ENCODE data around the gene ZYG11B. TPM values are rescaled to one million over a fixed set of nuclear protein-coding genes. Genes with fewer than 3 reads are reported as not detected.
A peak's percentile ranks its signal among the peaks of the same experiment; 100 is the strongest.
"Not testable (repeated sequence)": the region's sequence is repeated elsewhere in the genome, so short reads cannot be mapped to it uniquely, and the experiment has no call there.

Gene ZYG11B
- 14.4 TPM for polyA plus RNA-seq (2013, experiment 1 of 2; ENCODE audit: insufficient read length)
- 17.4 TPM for polyA plus RNA-seq (2013, experiment 2 of 2; ENCODE audit: insufficient read length)

DNA sequence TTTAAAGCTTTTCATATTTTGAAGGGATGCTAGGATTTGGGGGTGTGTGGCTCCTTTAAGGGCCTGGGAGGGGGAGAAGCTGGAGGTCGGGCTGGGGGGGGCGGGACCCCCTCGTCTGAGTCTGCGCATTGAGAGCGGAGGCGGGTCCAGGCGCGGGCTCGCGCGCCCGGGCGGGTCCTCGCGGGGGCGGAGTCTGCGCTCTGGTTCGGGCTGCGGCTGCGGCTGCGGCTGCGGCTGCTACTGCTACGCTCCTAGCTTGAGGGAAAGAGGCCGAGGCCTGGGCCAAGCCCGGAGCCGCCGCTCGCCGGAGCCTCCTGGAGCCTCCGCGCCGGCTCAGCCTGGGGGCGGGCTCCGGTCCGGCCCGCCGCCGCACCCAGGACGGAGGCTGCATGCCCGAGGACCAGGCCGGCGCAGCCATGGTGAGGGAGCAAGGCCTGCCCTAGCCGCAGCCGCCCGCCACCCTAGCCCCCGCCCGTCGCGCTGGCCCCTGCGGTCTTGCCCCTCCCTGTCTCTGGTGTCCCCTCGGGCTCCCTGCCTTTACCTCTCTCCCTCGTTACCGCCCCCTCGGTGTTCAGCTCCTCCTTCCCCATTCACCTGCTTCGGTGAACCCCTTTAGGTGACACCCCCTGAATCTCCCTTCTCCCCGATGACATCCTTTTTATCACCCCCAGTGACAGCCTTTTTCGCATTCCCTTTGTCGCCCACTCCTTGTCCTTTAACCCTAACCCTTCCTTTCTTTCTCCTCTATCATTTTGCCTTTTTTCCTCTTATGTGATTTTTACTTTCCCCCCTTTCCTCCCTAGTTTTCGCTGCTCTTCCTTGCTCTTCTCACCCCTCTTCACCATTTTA, at the start of gene ZYG11B:
ZYG11B (plus strand) TSS at position 189 of the 849 bp plus-strand sequence; CDS start at position 390, 201 bp downstream.
- DNase-seq = peak; percentile 84

DNA sequence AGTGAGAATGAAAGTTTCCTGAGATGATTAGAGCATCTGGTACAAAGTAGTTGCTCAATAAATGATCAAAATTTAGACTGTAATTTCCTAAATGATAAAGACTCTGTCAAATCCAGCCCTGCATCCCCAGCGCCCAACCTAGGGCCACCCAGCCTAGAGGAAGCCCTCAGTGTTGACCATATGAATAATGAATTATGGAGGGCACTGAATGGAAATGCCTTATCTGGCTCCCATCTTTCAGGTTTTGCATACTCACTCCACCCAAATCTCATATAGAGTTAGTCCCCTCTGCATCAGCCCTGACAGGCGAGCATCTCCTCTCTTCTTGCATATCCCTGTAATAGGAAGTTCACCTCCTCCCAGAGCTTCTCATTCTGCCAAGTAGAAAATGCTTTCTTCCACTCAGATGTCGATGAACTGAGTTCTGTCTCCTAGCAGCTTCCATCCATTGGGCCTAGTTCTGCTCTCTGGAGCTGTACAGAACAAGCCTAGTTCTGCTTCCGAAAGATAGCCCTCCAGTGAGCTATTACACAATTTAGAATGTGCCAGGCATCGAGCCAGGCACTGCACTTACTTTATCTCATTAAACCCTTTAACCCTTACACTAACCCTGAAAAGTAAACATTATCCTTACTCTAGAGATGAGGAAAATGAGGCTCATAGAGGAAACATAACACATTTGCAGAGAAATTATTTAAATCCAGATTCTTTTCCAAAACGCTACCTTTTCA, 49.0 kb upstream of the ZYG11B start:
- DNase-seq = no peak

DNA sequence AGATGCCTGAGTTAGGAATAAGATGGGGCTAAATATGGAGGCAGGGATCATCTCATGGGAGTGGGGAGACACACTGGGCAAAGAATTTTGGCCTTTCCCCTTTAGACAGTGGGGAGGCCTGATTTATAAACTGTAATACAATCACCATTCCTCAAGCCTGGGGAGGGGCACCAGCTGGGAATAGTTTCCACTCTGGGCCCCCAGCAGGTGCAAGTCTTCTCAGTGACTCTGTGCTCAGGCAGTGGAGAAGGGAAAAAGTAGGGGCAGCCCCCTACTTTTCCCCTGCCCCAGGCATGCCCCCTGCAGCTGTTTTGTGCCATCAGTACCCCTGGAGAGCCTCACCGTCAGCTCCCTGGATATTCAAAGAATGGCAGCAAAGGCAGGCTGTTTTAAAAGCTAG, 47.2 kb upstream of the ZYG11B start:
- DNase-seq = no peak

DNA sequence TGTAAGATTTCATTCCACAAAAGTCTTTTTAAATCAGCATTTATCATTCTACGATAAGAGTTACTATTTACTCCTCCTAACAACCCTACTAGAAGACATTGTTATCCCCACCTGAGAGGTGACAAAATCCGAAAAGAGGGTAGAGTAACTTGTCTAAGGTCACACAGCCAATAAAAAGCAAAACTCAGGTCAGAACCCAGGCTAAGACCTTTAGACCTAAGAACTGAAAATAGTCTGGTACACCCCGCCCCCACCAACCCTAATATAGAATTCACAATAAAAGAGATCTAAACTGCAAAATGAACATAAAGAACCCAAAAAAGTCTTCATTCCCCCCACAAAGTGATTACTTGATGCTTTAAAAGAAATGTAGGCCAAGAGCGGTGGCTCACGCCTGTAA, 46.8 kb upstream of the ZYG11B start:
- DNase-seq = no peak

DNA sequence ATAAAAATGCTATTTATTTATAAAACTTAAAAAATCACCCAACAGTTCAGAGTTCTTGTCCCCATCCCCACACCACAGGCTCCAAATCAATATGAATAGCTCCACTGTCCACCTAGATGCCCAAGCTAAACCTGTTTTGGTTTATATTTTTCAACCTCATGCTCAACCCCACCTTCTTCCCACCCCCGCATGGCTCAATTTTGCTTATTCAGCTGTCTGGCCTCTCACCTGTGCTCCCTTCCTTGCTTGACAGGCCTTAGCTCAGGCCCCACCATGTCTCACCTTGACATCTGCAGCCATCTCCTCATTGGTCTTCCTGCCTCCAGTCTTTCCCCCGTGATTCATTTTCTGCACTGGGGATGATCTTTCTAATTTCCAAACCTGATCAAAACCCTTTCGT, 45.9 kb upstream of the ZYG11B start:
- no peak for DNase-seq

DNA sequence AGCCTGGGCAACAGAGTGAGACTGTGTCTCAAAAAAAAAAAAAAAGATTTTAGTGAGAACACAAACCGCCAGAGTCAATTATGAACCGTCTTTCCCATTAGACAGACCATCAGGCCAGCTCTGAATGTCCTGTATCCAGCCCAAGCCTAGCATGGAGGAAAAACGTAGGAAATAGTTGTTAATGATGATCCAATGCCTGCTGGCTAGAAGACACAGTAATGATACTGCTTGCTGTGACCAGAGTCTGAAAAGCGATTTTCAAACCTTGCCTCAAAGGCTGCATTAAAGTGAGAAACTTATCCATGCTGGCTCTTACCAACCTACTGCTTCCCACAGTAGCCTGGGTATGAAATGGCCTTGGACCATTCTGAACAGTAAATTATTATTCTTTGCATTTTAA, 45.1 kb upstream of the ZYG11B start:
- DNase-seq = no peak

DNA sequence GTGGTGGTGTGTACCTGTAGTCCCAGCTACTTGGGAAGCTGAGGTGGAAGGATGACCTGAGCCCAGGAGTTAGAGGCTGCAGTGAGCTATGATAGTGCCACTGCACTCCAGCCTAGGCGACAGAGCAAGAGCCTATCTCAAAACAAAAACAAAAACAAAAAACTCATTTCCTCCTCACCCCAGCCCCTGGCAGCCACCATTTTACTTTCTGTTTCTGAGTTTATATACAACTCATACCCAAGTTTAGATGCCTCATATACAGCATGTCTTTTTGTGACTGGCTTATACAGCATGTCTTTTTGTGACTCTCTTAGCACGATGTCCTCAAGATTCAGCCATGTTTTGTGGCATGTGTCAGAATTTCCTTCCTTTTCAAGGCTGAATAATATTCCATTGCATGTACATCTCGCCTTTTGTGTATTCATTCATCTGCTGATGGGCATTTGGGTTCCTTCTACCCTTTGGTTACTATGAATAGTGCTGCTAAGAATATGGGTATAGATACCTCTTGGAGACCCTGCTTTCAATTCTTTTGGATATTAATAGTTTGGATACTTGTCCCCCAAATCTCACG, 42.8 kb upstream of the ZYG11B start:
- DNase-seq = no peak

DNA sequence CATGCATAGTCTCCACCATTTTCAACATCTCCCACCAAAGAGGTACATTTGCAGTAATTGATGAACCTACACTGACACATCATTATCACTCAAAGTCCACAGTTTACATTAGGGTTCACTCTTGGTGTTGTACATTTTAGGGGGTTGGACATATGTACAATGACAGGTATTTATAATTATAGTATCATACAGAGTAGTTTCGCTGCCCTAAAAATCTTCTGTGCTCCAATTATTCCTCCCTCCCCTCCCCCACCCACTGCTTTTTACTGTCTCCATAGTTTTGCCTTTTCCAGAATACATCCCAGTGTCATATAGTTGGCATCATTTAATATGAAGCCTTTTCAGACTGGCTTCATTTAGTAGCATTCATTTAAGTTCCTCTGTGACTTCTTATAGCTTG, 41.7 kb upstream of the ZYG11B start:
- DNase-seq = no peak

DNA sequence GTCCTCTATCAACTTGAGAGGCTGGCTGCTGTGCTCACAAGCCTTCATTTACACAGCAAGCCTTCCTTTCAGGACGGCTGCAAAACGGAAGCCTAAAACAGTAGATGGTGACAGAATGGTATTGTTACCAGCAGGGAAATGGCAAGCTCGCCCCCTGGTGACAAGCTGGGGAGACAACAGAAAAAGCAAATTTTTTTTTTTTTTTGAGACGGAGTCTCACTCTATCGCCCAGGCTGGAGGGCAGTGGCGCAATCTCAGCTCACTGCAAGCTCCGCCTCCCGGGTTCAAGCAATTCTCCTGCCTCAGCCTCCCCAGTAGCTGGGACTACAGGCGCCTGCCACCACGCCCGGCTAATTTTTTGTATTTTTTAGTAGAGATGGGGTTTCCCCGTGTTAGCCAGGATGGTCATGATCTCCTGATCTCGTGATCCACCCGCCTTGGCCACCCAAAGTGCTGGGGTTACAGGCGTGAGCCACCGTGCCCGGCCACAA, 39.9 kb upstream of the ZYG11B start:
- DNase-seq = peak; percentile 67

DNA sequence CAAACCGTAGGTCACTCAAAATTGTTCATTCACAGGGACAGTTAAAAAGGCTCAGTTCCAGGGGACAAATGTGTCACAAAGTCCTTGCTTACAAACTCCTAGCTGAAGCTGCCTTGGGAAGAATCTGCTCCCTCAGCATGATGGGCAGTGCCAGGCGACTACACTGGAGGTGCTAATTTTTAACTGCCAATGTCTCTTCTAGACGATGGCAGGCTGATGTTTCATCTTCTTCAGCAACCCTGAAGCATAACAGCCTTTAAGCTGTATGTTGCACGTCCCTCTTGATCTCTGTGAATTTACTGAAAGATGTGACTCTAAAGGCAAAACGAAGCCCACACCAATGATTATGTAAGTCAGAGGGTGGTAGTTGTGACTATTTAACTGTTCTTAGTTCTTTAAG, 39.4 kb upstream of the ZYG11B start:
- DNase-seq = no peak

DNA sequence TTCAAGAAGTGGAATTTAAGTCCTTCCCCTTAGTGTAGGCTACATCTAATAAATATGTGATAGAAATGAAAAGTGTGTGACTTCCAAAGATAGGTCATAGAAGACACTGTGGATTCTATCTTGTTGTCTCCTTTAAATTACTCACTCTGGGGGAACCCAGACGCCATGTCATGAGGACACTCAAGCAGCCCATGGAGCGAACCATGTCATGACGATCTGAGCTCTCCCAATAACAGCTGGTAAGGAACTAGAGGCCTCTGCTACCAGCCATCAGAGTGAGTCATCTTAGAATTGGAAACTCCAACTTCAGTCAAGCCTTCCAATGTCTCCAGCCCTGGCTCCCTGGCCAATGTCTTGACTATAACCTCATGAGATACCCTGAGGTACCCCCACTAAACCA, 34.4 kb upstream of the ZYG11B start:
- DNase-seq = no peak

DNA sequence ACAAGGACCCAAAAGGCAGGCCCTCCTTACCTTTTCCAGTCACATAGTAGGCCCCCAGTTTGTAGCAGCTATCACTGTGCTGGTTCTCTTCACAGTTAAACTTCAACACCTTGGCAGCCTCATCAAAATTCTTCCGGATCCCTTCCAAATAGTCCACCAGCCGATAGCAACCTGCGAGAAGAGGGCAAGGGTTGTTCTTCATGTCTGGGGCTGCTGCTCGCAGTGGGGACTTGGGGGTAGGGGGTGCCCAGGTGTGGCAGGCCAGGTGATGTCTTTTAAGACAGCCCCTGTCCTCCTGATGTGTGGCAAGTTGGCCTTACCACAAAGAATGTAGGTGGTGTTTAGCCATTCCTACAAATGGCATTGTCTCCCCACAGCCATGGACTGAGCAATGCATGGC, 33.6 kb upstream of the ZYG11B start:
- no peak for DNase-seq

DNA sequence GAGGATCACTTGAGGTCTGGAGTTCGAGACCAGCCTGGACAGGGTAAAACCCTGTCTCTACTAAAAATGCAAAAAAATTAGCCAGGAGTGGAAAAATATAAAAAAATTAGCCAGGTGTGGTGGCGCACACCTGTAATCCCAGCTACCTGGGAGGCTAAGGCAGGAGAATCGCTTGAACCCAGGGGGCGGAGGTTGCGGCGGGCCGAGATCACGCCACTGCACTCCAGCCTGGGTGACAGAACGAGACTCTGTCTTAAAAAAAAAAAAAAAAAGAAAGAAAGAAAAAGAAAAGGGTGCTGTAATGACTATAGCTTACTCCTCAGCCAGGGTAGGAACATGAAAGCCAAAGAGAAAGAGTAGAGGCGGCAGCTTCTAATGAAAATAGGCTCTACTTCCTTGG, 32.9 kb upstream of the ZYG11B start:
- DNase-seq = not testable (repeated sequence)

DNA sequence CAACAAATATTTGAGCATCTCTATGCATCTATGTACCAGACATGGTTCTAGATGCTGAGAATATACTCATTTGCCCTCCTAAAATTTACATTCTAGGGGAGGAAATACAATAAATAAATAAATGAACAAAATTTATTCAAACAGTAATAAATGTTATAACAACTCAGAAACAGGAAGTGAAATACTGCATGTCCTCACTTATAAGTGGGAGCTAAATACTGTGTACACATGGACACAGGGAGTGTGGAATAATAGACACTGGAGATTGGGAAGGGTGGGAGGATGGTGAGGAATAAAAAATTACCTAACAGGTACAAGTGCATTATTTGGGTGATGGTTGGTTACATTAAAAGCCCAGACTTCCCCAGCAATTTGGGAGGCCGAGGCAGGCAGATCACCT, 32.4 kb upstream of the ZYG11B start:
- DNase-seq = no peak

DNA sequence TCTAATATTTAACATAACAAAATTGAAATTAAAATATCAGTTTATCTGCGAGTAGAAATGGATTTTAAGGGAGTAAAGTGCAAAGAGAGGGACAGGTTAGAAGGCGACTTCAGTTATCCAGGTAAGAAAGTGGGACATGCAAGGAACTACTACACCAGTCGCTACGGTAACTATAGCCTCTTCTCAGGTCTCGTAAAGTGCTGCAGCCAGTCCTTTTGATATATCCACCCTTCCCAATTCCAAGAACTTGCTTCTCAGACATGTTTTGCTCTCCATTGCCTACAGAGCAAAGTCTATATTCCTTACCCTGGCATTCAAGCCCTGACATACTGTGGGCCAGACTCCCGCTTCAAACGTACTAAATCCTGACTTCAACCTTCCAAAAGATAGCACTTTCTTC, 30.6 kb upstream of the ZYG11B start:
- no peak for DNase-seq

DNA sequence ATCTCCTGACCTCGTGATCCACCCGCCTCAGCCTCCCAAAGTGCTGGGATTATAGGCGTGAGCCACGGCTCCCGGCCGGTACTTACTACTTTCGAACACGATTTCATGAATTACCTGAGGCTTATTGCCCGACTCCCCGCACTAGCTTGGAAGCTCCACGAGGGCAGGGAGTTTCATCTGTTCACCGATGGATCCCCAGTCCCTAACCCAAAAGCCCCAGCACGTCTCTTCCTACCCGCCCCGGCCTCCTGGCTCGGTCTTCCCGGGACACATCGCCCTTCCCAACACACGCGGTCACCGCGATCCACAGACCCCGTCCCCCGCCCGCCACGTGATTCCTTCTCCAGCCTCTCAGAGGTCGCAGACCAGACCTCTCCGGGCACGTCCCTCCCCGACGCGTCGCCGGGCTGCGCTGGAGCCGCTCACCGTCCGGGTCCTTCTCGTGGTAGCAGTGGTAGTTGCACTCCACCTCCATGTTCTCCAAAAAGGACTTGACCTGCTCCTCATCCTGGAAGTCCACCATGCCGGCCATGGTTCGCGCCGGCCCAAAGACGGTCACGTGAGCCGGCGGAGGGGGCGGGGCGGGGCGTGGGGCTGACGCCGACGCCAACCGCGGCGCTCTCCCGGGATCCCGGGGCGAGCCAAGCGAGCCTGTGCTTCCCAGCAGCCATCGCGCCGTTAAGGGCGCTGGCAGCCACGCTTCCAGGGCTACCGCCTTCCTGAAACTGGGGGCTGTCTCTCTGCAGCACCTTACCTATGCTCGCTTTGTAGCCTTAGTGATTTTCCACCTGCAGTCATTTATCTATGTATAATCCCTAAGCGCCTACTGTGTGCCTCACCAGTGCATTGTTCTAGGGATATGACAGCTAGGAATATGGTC, 28.2 kb upstream of the ZYG11B start, which contains the start of gene COA7:
COA7 (minus strand) TSS at position 553 of the 880 bp plus-strand sequence; CDS start at position 532, 21 bp downstream.
- peak; percentile 84 for DNase-seq

DNA sequence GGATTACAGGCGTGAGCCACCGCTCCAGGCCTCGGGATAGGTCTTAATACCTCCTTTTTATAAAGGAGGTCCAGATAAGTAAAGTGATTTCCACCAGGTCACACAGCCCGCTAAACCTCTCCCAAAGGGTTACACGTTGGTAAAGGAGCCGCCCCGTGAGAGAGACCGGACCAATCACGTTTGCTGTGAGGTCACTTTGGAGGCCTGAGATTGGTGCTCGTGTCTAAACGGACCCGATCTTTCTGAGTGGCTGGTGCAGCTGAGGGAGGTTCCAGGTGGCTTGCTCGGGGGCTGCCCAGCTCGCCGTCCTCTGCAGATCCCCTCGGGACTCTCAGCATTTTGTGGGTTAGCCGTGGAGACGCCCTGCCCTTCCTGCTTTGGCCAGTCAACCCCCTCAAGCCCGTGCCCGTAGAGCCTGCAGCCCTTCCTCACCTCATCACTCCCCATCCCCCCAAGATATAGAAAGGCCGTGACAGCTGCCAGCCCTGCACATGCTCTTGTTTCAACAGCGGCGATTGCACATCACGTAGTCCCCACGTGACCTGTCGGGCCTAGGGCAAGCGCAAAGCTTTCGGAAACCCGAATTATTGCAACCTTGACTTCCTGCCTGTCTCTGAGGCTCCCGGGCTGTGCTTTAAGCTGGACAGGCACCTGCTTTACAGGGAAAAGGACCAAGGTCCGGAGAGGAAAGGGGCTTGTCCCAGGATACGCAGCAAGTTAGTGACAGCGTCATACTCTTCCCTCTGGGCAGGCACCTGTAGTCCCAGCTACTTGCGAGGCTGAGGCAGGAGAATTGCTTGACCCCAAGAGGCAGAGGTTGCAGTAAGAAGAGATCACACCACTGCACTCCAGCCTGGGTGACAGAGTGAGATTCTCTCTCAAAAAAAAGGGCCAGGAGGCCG, 23.1 kb upstream of the ZYG11B start:
- peak; percentile 83 for DNase-seq

DNA sequence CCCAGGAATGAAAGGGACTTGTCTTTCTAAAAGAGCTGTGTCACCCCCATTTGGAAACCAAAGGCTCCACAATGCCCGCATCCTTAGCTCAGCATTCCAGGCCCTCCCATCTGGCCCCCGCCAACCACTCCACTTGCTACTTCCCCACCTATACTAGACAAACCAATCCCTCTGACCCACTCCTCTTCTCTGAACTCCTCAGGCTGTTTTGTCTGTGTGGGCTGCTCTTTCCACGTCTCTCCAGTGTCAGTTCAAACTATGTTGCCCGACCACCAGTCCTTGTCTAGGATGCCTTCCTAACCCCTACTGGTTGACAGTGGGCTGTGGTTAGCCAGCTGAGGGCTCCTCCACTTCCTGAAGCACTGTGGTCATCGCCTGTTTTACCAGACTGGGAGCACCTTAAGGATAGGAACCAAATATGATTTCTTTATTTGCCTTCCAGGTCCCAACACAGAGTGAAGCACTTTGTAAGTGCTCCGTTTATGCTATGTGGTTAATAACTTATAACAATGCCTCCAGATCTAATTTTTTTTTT, 20.1 kb upstream of the ZYG11B start:
- DNase-seq = no peak

DNA sequence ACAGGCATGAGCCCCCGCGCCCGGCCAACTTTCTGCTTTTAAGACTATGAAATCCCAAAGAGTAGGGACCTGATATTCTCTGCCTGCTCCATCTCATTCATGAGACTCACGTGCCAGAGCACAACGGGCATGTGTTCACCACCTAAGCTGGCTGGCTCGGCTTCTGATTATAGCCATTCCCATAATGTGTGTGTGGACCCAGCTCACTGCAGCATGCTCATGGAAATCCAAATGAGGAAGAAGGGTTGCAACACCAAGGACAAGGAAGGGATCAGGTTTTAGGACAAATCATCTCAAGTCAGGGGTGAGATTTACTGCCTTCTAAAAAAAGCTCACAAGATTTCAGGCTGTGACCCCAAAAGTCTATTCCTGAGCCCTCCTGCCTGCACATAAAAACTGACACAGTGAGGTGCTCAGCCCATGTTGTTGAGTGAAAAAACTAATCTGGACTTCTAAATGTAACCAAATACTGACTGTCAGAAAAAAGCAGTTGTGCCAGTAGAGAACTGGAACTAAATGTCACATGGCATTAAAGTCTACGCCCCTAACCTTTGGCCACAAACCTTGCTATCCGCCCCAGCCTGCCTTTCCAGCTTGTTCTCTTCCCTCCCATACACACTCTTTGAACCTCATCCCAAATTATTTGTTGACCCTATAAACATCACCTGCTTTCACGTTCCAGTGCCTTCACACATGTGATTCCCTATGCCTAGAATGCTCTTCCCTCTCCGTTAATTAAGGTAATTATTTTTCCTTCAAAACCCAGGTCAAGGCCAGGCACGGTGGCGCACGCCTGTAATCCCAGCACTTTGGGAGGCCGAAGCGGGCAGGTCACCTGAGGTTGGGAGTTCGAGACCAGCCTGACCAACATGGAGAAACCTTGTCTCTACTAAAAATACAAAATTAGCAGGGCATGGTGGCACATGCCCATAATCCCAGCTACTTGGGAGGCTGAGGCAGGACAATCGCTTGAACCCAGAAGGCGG, 19.0 kb upstream of the ZYG11B start:
- no peak for DNase-seq
